Fibroblast of villous mesenchyme (primary cell): ENCODE data around the gene PARD3. TPM values are rescaled to one million over a fixed set of nuclear protein-coding genes. Genes with fewer than 3 reads are reported as not detected.
A peak's percentile ranks its signal among the peaks of the same experiment; 100 is the strongest.

Source experiments
- DNase-seq: peaks from one replicate; pipeline ENCODE4 v3.0.0-alpha.2; 2010; ENCODE audit warnings: low read depth
- H3K4me3 ChIP-seq: 2 replicates; pipeline ENCODE4 v1.5.1; 2011; ENCODE audit warnings: low read depth, mild to moderate bottlenecking, low read length
- CTCF ChIP-seq: IDR thresholded peaks from 2 replicates; pipeline ENCODE4 v1.5.1; 2012; ENCODE audit warnings: low read depth, mild to moderate bottlenecking, low read length; ENCODE audit not compliant: insufficient read depth
- total RNA-seq: library from RNA; depleted of rRNA; stranded (reverse); fragments of >200 nt; gene quantifications from 2 replicates; pipeline ENCODE4 v1.2.3, GENCODE V29; 2012

PARD3 gene
- total RNA-seq, 1 donor, result 44.0 TPM

GRCh38 chr10:34183016-34183796 is 631.9 kb downstream of the PARD3 start:
- TF ChIP-seq CTCF, result no peak
- no peak for DNase-seq
- H3K4me3 ChIP-seq, result no peak overlapping the region

GRCh38 chr10:34181553-34182300 is 633.4 kb downstream of the PARD3 start:
- peak; percentile 89 for DNase-seq
- H3K4me3 ChIP-seq, result no peak overlapping the region
- TF ChIP-seq CTCF, result no peak

- DNase-seq, result no peak
- H3K4me3 ChIP-seq, result no peak overlapping the region
- TF ChIP-seq CTCF, result no peak
Observed at GRCh38 chr10:34180749-34181148, 634.3 kb downstream of the PARD3 start.

- no peak for TF ChIP-seq CTCF
- no peak overlapping the region for H3K4me3 ChIP-seq
- no peak for DNase-seq
Observed at GRCh38 chr10:34179280-34179679, 635.8 kb downstream of the PARD3 start.

GRCh38 chr10:34178756-34179155 is 636.3 kb downstream of the PARD3 start:
- no peak for DNase-seq
- TF ChIP-seq CTCF, result no peak
- no peak overlapping the region for H3K4me3 ChIP-seq

- DNase-seq, result no peak
- TF ChIP-seq CTCF, result no peak
- H3K4me3 ChIP-seq, result no peak overlapping the region
Observed at GRCh38 chr10:34178196-34178595, 636.9 kb downstream of the PARD3 start.
